Activated gamma-delta T cell treated with Interleukin-2 at 50 U/mL for 16 hours (primary cell): ENCODE data around the gene STRN.
"Not testable (repeated sequence)": the region's sequence is repeated elsewhere in the genome, so short reads cannot be mapped to it uniquely, and the experiment has no call there.

Experiments
- DNase-seq: peaks from one replicate; pipeline ENCODE4 v3.0.0-alpha.2; 2020

The STRN gene, protein sequence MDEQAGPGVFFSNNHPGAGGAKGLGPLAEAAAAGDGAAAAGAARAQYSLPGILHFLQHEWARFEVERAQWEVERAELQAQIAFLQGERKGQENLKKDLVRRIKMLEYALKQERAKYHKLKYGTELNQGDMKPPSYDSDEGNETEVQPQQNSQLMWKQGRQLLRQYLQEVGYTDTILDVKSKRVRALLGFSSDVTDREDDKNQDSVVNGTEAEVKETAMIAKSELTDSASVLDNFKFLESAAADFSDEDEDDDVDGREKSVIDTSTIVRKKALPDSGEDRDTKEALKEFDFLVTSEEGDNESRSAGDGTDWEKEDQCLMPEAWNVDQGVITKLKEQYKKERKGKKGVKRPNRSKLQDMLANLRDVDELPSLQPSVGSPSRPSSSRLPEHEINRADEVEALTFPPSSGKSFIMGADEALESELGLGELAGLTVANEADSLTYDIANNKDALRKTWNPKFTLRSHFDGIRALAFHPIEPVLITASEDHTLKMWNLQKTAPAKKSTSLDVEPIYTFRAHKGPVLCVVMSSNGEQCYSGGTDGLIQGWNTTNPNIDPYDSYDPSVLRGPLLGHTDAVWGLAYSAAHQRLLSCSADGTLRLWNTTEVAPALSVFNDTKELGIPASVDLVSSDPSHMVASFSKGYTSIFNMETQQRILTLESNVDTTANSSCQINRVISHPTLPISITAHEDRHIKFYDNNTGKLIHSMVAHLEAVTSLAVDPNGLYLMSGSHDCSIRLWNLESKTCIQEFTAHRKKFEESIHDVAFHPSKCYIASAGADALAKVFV

GRCh38 chr2:36966370-36967235, at the start of gene STRN:
Gene STRN (minus strand): TSS chr2:36966536. CDS start chr2:36966463, 73 bp downstream.
- DNase-seq: peak; percentile 96

GRCh38 chr2:37013315-37013641, 46.9 kb upstream of the STRN start:
- DNase-seq: no peak

GRCh38 chr2:37011130-37011529, 44.8 kb upstream of the STRN start:
- no peak for DNase-seq

DNA sequence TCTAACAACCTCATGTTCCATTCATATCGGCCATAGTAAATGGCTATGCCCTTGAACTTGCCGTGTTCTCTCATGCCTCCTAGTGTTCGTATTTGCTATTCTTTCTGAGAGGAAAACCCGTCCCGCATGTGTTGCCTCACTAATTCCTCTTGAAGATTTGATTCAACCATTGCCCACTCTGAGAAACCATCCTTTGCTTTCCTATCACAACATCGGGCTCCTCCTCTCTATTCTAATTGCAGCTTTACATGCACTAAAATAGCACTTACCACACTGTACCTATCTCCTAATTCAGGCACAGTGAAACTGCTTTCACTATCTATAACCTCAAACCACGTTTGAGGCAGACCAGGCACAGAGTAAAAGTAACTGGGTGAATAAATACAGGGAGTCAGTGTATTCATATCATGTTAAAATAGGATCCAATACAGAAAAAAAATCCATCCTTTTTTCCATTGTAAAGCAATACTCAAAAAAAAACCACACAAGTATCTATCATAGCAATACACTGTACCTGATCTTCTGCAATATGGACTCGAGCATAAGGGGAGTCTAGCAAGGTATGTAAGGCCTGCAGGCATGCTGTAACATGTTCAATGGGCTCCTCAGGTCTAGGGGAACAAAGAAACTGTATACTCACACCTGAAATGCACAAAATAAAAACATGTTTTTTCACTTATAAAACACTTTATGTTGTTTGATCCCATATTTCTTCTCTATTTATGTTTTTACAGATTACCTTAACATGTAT, 39.0 kb upstream of the STRN start:
- DNase-seq: no peak

DNA sequence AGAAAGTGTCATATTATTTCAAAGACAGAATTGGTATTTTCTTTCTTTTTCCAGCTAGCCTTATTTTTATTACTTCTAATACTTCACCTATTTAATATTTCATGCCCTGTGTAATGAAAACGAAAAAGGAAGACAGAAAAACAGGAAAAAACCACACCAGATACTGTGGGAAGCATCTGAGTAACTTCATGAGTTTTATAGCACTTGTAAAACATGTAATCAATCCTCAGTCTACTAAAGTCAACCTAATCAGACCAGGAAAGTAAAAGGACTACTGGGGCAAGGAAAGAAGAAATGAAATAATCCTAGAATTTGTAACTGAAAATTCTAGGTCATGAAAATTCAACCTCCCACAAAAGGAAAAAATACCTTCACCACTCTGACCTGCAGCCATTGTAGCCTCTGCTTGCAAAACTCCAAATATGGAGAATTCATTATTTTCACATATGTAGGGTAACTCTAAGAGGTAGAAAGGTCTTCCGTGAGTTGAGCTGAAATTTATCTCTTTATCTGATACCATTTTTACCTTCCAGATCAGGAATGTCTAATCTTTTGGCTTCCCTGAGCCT, 34.7 kb upstream of the STRN start:
- DNase-seq: no peak

GRCh38 chr2:37000318-37000717, 34.0 kb upstream of the STRN start:
- DNase-seq: no peak

GRCh38 chr2:36999416-36999815, 33.1 kb upstream of the STRN start:
- not testable (repeated sequence) for DNase-seq

DNA sequence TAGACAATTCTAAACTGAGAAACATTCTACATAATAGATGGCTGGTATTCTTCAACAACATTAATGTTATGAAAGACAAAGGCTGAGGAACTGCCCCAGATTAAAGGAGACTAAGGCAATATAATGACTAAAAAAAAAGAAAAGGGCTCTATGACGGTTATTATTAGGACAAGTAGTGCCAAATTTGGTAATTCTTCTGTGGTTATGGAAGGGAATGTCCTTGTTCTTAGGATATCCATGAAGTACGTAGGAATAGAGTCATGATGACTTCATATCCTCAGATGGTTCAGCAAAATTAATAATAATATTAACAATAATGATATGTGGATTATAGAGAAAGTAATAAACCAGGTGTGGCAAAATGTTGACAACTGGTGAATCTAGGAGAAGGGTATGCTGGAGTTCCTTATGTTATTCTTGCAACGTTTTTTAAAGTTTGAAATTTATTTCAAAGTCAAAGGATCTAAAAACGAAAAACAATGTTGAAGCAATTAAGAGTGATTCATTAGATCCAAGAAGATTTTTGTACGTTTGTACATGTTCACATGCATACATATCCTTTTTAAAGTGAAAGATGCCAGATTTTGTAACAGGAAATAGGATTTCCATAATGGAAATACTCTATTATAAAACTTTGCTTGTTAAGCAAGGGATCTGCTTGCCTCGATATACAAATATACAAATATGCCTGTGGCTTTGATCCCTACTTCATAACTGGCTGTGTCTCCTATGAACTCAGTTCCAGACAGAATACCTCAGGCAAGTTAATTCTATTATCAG, 27.7 kb upstream of the STRN start:
- no peak for DNase-seq

DNA sequence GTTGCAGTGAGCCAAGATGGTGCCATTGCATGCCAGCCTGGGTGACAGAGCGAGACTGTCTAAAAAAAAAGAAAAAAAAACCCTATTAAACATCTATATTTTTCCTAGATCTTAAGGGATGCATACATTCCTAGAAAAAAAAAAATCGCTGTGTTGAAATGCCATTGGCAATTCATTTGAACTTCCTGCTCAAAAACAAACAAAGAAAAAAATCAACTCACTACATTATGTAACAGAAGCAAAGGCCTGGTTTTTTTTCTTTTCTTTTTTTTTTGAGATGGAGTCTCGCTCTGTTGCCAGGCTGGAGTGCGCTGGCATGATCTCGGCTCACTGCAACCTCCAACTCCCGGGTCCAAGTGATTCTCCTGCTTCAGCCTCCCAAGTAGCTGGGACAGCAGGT, 21.7 kb upstream of the STRN start:
- DNase-seq: no peak

GRCh38 chr2:36982467-36982866, 16.1 kb upstream of the STRN start:
- no peak for DNase-seq

DNA sequence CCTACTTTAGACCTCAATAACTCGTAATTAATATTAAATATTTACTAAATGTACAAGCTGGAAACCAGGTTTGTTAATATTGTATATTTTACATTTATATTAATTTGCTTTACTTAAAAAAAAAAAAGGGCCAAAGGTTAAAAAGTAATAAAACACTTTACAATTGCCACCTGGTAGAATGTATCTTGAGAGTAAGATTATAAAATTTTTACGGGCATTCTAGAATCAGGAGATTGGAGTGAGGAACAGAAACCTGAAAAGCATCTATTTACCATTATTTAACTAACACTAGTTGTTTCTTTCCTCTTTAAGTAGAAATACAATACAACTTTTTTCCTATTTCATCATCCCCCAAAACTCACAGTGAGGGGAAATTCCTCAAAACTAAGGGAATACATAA, 15.6 kb upstream of the STRN start:
- no peak for DNase-seq

DNA sequence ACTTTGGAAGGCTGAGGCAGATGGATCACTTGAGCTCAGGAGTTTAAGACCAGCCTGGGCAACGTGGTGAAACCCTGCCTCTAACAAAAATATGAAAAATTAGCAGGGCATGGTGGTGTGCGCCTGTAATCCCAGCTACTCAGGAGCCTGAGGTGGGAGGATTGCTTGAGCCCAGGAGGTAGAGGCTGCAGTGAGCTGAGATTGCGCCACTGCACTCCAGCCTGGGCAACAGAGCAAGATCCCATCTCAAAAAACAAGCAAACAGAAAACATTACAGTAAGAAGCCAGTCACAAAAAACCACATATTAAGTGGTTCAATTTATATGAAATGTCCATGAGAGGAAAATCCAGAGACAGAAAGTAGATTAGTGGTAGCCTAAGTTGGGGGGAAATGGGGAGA, 12.7 kb upstream of the STRN start:
- not testable (repeated sequence) for DNase-seq

DNA sequence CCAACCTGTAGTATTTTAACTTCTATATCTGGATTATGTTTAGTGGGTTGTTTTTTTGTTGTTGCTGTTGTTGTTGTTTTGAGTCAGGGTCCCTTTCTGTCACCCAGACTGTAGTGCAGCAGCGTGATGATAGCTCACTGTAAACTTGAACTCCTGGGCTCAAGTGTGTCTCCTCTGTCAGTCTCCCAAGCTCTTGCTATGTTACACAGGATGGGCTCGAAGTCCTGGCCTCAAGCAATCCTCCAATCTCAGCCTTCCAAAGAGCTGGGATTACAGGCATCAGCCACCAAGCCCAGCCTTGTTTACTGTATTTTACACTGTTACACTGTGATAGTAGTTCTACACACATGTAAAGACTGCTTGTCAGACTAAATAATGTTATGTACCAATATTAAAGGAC, 9.7 kb upstream of the STRN start:
- DNase-seq: no peak

GRCh38 chr2:36975306-36975705, 9.0 kb upstream of the STRN start:
- no peak for DNase-seq

- DNase-seq: no peak
Observed at GRCh38 chr2:36973320-36973719, 7.0 kb upstream of the STRN start.

- DNase-seq: no peak
Observed at GRCh38 chr2:36971990-36972389, 5.7 kb upstream of the STRN start.

- no peak for DNase-seq
Observed at GRCh38 chr2:36967236-36967876, 1.0 kb upstream of the STRN start.

DNA sequence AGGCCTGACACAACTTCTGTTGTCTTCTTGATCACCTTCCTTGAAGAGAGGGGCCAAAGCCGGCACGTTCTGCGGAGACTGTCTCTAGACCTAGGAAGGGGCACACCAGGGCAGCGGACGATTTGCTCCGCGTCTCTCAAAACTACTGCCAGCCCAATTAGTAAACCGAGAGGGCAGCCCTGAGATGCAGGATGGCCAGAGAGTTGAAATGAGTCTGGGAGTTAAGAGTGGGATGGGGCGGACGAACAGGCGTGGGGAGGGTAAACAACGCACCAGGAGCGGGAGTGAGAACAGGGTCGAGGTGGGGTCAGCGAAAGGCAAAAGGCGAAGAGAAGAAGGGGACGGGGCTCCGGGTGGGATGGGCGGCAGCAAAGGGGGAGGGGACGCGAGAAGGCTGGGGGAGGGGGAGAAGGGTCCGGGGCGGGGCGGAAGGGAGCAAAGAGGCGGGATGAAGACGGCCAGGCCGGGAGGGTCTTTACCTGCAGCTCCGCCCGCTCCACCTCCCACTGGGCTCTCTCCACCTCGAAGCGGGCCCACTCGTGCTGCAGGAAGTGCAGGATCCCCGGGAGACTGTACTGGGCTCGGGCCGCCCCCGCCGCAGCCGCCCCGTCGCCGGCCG, 476 bp downstream of the STRN start:
- peak; percentile 17 for DNase-seq

- DNase-seq: no peak
Observed at GRCh38 chr2:36965206-36965605, 1.1 kb downstream of the STRN start.

DNA sequence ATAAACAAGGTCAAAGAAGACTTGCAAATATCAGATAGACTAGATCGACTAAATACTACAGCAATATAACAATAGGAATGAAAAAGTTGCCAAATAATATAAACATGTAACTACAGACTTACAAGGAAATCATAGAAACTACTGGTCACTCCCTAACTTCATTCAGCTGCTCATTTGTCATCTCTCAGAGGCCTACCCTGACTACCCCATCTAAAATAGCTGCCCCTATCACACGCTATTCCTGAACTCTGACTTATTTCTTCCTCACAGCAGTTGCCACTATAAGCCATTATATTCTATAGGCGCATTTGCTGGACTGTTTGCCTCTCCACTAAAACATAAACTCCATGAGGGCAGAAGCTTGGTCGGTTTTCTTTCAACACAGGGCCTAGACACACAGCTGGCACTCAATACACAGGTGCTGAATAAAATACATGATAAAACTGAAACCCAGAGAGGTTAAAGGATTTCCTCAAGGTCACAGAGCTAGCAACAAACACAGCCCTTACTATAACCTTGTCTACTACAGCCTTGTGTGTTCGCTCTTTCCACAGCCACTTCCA, 1.8 kb downstream of the STRN start:
- no peak for DNase-seq
